Astrocyte (in vitro differentiated cells and primary cell): Measurements from ENCODE around the gene GRIK1. TPM values are rescaled to one million over a fixed set of nuclear protein-coding genes. Genes with fewer than 3 reads are reported as not detected.

Experiments
- DNase-seq: peaks from one replicate; pipeline ENCODE4 v3.0.0-alpha.2; 2010; ENCODE audit warnings: low read depth
- FAIRE-seq: peaks from 2 replicates; lab custom pipeline; 2011; peaks lifted over from hg19 to GRCh38; lab: Jason Lieb, UNC
- H2AFZ ChIP-seq: 2 replicates; pipeline ENCODE4 v1.6.0; 2012; ENCODE audit warnings: low read depth, low read length, inconsistent platforms
- H3K27ac ChIP-seq: 2 replicates; pipeline ENCODE4 v1.5.1; 2011; ENCODE audit warnings: low read depth, low read length, inconsistent platforms
- H3K27me3 ChIP-seq: 2 replicates; pipeline ENCODE4 v1.6.0; 2011; ENCODE audit warnings: low read length, inconsistent platforms; ENCODE audit not compliant: insufficient read depth
- H3K36me3 ChIP-seq: 2 replicates; pipeline ENCODE4 v1.5.1; 2011; ENCODE audit warnings: low read length, inconsistent platforms; ENCODE audit not compliant: insufficient read depth
- H3K4me1 ChIP-seq: 2 replicates; pipeline ENCODE4 v1.5.1; 2011; ENCODE audit warnings: low read length, inconsistent platforms; ENCODE audit not compliant: insufficient read depth
- H3K4me2 ChIP-seq: 2 replicates; pipeline ENCODE4 v1.6.0; 2012; ENCODE audit warnings: low read length, inconsistent platforms
- H3K4me3 ChIP-seq: 2 replicates; pipeline ENCODE4 v1.5.1; 2011; ENCODE audit warnings: low read depth, mild to moderate bottlenecking, low read length, inconsistent platforms; ENCODE audit not compliant: insufficient read depth
- H3K79me2 ChIP-seq: 2 replicates; pipeline ENCODE4 v1.6.0; 2012; ENCODE audit warnings: mild to moderate bottlenecking, low read length, inconsistent platforms; ENCODE audit not compliant: insufficient read depth
- H3K9ac ChIP-seq: 2 replicates; pipeline ENCODE4 v1.6.0; 2012; ENCODE audit warnings: mild to moderate bottlenecking, low read length, inconsistent platforms
- H3K9me3 ChIP-seq: 2 replicates; pipeline ENCODE4 v1.5.1; 2012; ENCODE audit warnings: low read depth, mild to moderate bottlenecking, low read length, inconsistent platforms; ENCODE audit not compliant: insufficient read depth
- H4K20me1 ChIP-seq: 2 replicates; pipeline ENCODE4 v1.6.0; 2012; ENCODE audit warnings: low read length, inconsistent platforms; ENCODE audit not compliant: insufficient read depth
- H3K27ac Mint-ChIP-seq: one replicate; pipeline ENCODE4 v1.8.0; 2021; ENCODE audit warnings: mild to moderate bottlenecking, mixed read lengths; ENCODE audit not compliant: unreplicated experiment
- H3K27me3 Mint-ChIP-seq: one replicate; pipeline ENCODE4 v1.8.0; 2021; ENCODE audit warnings: low read depth, mixed read lengths; ENCODE audit not compliant: unreplicated experiment
- H3K36me3 Mint-ChIP-seq: one replicate; pipeline ENCODE4 v1.8.0; 2021; ENCODE audit warnings: low read depth, mixed read lengths; ENCODE audit not compliant: unreplicated experiment
- H3K4me1 Mint-ChIP-seq: one replicate; pipeline ENCODE4 v1.8.0; 2021; ENCODE audit warnings: low read depth, mixed read lengths; ENCODE audit not compliant: unreplicated experiment
- H3K4me3 Mint-ChIP-seq: one replicate; pipeline ENCODE4 v1.8.0; 2021; ENCODE audit warnings: mild to moderate bottlenecking, moderate library complexity, mixed read lengths; ENCODE audit not compliant: unreplicated experiment
- H3K9me3 Mint-ChIP-seq: one replicate; pipeline ENCODE4 v1.8.0; 2021; ENCODE audit warnings: mild to moderate bottlenecking, mixed read lengths; ENCODE audit not compliant: unreplicated experiment
- EZH2 ChIP-seq: IDR thresholded peaks from 2 replicates; pipeline ENCODE4 v1.6.1; 2012; ENCODE audit warnings: mild to moderate bottlenecking, low read length, inconsistent platforms; ENCODE audit not compliant: insufficient read depth
- total RNA-seq: library from RNA; stranded (reverse); gene quantifications from 2 replicates; pipeline ENCODE4 v1.2.1, GENCODE V29; 2021
- TF ChIP-seq, protein P1 (sequence below): IDR thresholded peaks from 2 replicates; pipeline ENCODE4 v1.5.1; 2011; ENCODE audit warnings: low read depth, mild to moderate bottlenecking, inconsistent platforms, low read length, moderate library complexity; ENCODE audit not compliant: insufficient read depth

The GRIK1 gene
- total RNA-seq, 1 donor from 2014 or later, result not detected

DNA sequence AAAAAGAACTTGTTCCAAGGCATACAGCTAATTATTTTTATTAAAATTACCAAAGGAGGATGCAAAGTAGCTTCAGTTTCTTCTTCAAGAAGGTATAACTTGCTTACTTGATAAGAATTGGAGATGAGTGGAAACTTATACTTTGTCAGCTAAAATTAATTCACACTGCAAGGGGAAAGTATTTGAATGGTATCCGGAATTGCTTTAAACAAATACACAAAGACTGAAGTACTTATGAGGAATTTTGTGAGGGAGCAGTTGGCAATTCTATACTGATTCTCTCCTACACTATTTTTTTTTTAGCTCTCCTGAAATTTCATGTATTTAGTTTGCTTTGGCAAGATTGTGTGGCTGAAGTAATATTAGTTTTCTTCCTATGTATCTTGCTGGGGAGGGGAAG, 39.2 kb upstream of the GRIK1 start:
- DNase-seq (no peak), FAIRE-seq (no peak)
- no peaks in the 10 kb centered on the region for H3K36me3 ChIP-seq
- Mint-ChIP-seq H3K9me3 (no peaks in the 10 kb centered on the region), H3K27ac (no peak overlapping the region), H3K27me3 (no peaks in the 10 kb centered on the region), H3K36me3 (no peaks in the 10 kb centered on the region), H3K4me1 (no peaks in the 10 kb centered on the region), H3K4me3 (no peak overlapping the region)
- H3K27ac ChIP-seq, result no peak overlapping the region
- H3K4me1 ChIP-seq, result no peaks in the 10 kb centered on the region
- H4K20me1 ChIP-seq, result no peaks in the 10 kb centered on the region
- no peak overlapping the region for H3K4me2 ChIP-seq
- no peaks in the 10 kb centered on the region for H3K79me2 ChIP-seq
- H3K9me3 ChIP-seq, result no peaks in the 10 kb centered on the region
- no peaks in the 10 kb centered on the region for H3K27me3 ChIP-seq
- no peak overlapping the region for H3K4me3 ChIP-seq
- H3K9ac ChIP-seq, result no peak overlapping the region
- TF ChIP-seq EZH2, result no peak
- TF ChIP-seq, protein P1, sequence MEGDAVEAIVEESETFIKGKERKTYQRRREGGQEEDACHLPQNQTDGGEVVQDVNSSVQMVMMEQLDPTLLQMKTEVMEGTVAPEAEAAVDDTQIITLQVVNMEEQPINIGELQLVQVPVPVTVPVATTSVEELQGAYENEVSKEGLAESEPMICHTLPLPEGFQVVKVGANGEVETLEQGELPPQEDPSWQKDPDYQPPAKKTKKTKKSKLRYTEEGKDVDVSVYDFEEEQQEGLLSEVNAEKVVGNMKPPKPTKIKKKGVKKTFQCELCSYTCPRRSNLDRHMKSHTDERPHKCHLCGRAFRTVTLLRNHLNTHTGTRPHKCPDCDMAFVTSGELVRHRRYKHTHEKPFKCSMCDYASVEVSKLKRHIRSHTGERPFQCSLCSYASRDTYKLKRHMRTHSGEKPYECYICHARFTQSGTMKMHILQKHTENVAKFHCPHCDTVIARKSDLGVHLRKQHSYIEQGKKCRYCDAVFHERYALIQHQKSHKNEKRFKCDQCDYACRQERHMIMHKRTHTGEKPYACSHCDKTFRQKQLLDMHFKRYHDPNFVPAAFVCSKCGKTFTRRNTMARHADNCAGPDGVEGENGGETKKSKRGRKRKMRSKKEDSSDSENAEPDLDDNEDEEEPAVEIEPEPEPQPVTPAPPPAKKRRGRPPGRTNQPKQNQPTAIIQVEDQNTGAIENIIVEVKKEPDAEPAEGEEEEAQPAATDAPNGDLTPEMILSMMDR, result no peak
- H2AFZ ChIP-seq, result no peak overlapping the region

DNA sequence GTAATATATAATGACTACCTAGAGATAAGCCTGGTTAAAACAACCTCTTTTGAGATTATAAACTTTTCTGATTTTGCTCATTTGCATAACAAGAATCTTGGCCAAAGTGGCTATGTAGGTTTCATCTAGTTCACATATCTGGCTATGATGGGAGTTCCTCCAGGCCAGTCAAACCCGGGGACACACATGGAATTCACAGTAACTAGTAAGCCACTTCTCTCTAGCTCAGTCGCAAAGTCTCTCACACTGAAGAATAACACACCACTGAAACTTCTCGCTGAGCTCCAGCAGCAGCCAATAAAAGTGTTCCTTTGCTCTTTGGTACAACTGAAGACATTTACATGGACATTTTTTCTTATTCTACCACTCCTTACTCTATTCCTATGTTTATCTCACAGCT, 36.0 kb upstream of the GRIK1 start:
- Mint-ChIP-seq H3K4me1 (no peaks in the 10 kb centered on the region), H3K4me3 (no peak overlapping the region), H3K27ac (no peak overlapping the region), H3K9me3 (no peaks in the 10 kb centered on the region), H3K36me3 (no peaks in the 10 kb centered on the region), H3K27me3 (no peaks in the 10 kb centered on the region)
- Histone ChIP-seq H3K9ac (no peak overlapping the region), H3K4me3 (no peak overlapping the region), H3K27ac (no peak overlapping the region), H3K27me3 (no peaks in the 10 kb centered on the region), H3K36me3 (no peaks in the 10 kb centered on the region), H3K4me2 (no peak overlapping the region), H3K4me1 (no peaks in the 10 kb centered on the region), H3K9me3 (no peaks in the 10 kb centered on the region), H2AFZ (no peak overlapping the region), H3K79me2 (no peaks in the 10 kb centered on the region), H4K20me1 (no peaks in the 10 kb centered on the region)
- no peak for DNase-seq
- no peak for TF ChIP-seq EZH2
- TF ChIP-seq, protein P1, result no peak
- no peak for FAIRE-seq

DNA sequence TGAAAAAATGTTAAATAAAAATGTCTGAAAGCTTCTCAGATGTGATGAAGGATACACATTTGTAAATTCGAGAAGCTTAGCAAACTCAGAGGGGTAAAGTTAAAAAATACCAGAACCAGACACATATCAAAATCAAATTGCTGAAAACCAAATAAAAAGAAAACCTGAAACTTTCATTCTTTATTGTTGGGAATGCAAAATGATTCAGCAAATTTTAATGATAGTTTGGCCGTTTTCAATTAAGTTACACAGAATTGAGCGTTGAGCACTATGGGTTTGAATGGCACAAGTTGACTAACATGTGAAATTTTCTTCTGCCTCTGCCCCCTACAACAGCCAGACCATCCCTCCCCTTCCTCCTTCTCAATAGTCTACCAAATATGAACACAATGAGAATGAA, 33.5 kb upstream of the GRIK1 start:
- no peaks in the 10 kb centered on the region for H3K36me3 Mint-ChIP-seq
- no peak for FAIRE-seq
- no peak for DNase-seq
- Histone ChIP-seq H3K4me1 (no peaks in the 10 kb centered on the region), H3K79me2 (no peaks in the 10 kb centered on the region), H3K9me3 (no peaks in the 10 kb centered on the region), H3K27ac (no peak overlapping the region), H3K36me3 (no peaks in the 10 kb centered on the region), H2AFZ (no peak overlapping the region), H3K4me3 (no peak overlapping the region), H3K27me3 (no peaks in the 10 kb centered on the region), H4K20me1 (no peaks in the 10 kb centered on the region), H3K4me2 (no peak overlapping the region), H3K9ac (no peak overlapping the region)
- H3K4me3 Mint-ChIP-seq, result no peak overlapping the region
- no peaks in the 10 kb centered on the region for H3K27me3 Mint-ChIP-seq
- no peak for TF ChIP-seq EZH2
- TF ChIP-seq, protein P1, result no peak
- no peaks in the 10 kb centered on the region for H3K9me3 Mint-ChIP-seq
- H3K27ac Mint-ChIP-seq, result no peak overlapping the region
- H3K4me1 Mint-ChIP-seq, result no peaks in the 10 kb centered on the region
